GM23338 (cell line): ENCODE data around the gene C11orf54. TPM values are rescaled to one million over a fixed set of nuclear protein-coding genes. Genes with fewer than 3 reads are reported as not detected.

Experiments used
- ATAC-seq: fragments of 200-7000 bp; cut with Tn5 transposase; 3 replicates; pipeline ENCODE4 v1.9.1; 2020
- DNase-seq: peaks from one replicate; pipeline ENCODE4 v3.0.0-alpha.2; 2015; ENCODE audit warnings: low spot score
- H2AFZ ChIP-seq: fragments of 200-600 bp; sonication (generic); 2 replicates; pipeline ENCODE4 v1.8.0; 2016; ENCODE audit warnings: antibody characterized with exemption, mild to moderate bottlenecking, moderate library complexity
- H3F3A ChIP-seq: fragments of 200-600 bp; sonication (generic); replicated peaks from 2 replicates; pipeline ENCODE4 v1.8.0; 2017; ENCODE audit warnings: antibody characterized with exemption, mixed run types, low read depth
- H3K27ac ChIP-seq: fragments of 200-600 bp; sonication (generic); 2 replicates; pipeline ENCODE4 v1.6.1; 2016; ENCODE audit warnings: low read depth
- H3K27me3 ChIP-seq: fragments of 200-600 bp; sonication (generic); 2 replicates; pipeline ENCODE4 v1.8.0; 2016; ENCODE audit warnings: mild to moderate bottlenecking, mixed run types, moderate library complexity; ENCODE audit not compliant: insufficient read depth
- H3K36me3 ChIP-seq: fragments of 200-600 bp; sonication (generic); 2 replicates; pipeline ENCODE4 v1.8.0; 2016; ENCODE audit warnings: mild to moderate bottlenecking; ENCODE audit not compliant: insufficient read depth
- H3K4me1 ChIP-seq: fragments of 200-600 bp; sonication (generic); 2 replicates; pipeline ENCODE4 v1.8.0; 2016; ENCODE audit warnings: mild to moderate bottlenecking, moderate library complexity; ENCODE audit not compliant: insufficient read depth
- H3K4me2 ChIP-seq: fragments of 200-600 bp; sonication (generic); 2 replicates; pipeline ENCODE4 v1.7.1; 2017; ENCODE audit warnings: mixed run types
- H3K4me3 ChIP-seq: fragments of 200-600 bp; sonication (generic); 2 replicates; pipeline ENCODE4 v1.6.1; 2016; ENCODE audit warnings: mixed run types
- H3K79me2 ChIP-seq: fragments of 200-600 bp; sonication (generic); replicated peaks from 2 replicates; pipeline ENCODE4 v1.8.0; 2017; ENCODE audit warnings: mild to moderate bottlenecking; ENCODE audit not compliant: insufficient read depth
- H3K9me2 ChIP-seq: fragments of 200-600 bp; sonication (generic); 2 replicates; pipeline ENCODE4 v1.8.0; 2017; ENCODE audit not compliant: insufficient read depth
- H4K20me1 ChIP-seq: fragments of 200-600 bp; sonication (generic); replicated peaks from 2 replicates; pipeline ENCODE4 v1.8.0; 2017; ENCODE audit warnings: mild to moderate bottlenecking; ENCODE audit not compliant: insufficient read depth
- H3K27ac Mint-ChIP-seq: 2 replicates; pipeline ENCODE4 v1.8.0; 2020; ENCODE audit warnings: inconsistent platforms, mild to moderate bottlenecking, moderate library complexity, mixed read lengths
- H3K27me3 Mint-ChIP-seq: 3 replicates; pipeline ENCODE4 v1.8.0; 2022; ENCODE audit warnings: low read depth, mild to moderate bottlenecking, moderate library complexity, mixed read lengths, inconsistent platforms; ENCODE audit not compliant: insufficient read depth, poor library complexity
- H3K36me3 Mint-ChIP-seq: 3 replicates; pipeline ENCODE4 v1.8.0; 2021; ENCODE audit warnings: low read depth, mild to moderate bottlenecking, inconsistent platforms, moderate library complexity, mixed read lengths
- H3K4me1 Mint-ChIP-seq: 3 replicates; pipeline ENCODE4 v1.8.0; 2020; ENCODE audit warnings: mild to moderate bottlenecking, inconsistent platforms, mixed read lengths
- H3K4me3 Mint-ChIP-seq: 3 replicates; pipeline ENCODE4 v1.8.0; 2021; ENCODE audit warnings: moderate library complexity, mild to moderate bottlenecking, inconsistent platforms, mixed read lengths
- H3K9me3 Mint-ChIP-seq: 3 replicates; pipeline ENCODE4 v1.8.0; 2020; ENCODE audit warnings: moderate library complexity, mild to moderate bottlenecking, inconsistent platforms, mixed read lengths
- CREB1 ChIP-seq: fragments of 250-450 bp; sonication (Bioruptor Pico); IDR thresholded peaks from 2 replicates; pipeline ENCODE4 v1.5.0; 2020; ENCODE audit warnings: low read depth, mild to moderate bottlenecking, moderate library complexity
- ETS1 ChIP-seq: IDR thresholded peaks from 2 replicates; pipeline ENCODE4 v1.6.1; 2016; ENCODE audit warnings: antibody characterized with exemption
- EZH2 ChIP-seq: fragments of 200-600 bp; sonication (generic); IDR thresholded peaks from one replicate; pipeline ENCODE4 v1.8.0; 2017; ENCODE audit warnings: antibody characterized with exemption, mild to moderate bottlenecking, low read depth; ENCODE audit not compliant: unreplicated experiment
- JUNB ChIP-seq: IDR thresholded peaks from one replicate; pipeline ENCODE4 v1.6.1; 2016; ENCODE audit warnings: antibody characterized with exemption; ENCODE audit not compliant: unreplicated experiment
- POLR2AphosphoS5 ChIP-seq: IDR thresholded peaks from 2 replicates; pipeline ENCODE4 v1.6.1; 2016; ENCODE audit warnings: antibody characterized with exemption, low read depth
- REST ChIP-seq: IDR thresholded peaks from one replicate; pipeline ENCODE4 v1.6.1; 2018; ENCODE audit warnings: antibody characterized with exemption; ENCODE audit not compliant: unreplicated experiment
- STAT1 ChIP-seq: IDR thresholded peaks from one replicate; pipeline ENCODE4 v1.6.1; 2016; ENCODE audit warnings: antibody characterized with exemption; ENCODE audit not compliant: unreplicated experiment
- ZNF114 ChIP-seq: fragments of 250-450 bp; sonication (Bioruptor Pico); IDR thresholded peaks from 2 replicates; pipeline ENCODE4 v1.5.0; 2020; ENCODE audit warnings: mild to moderate bottlenecking, moderate library complexity
- ZNF331 ChIP-seq: fragments of 250-450 bp; sonication (Bioruptor Pico); IDR thresholded peaks from 2 replicates; pipeline ENCODE4 v1.5.0; 2020; ENCODE audit warnings: low read depth, mild to moderate bottlenecking, moderate library complexity
- polyA plus RNA-seq: library from polyadenylated mRNA; unstranded; fragments of >200 nt; fragmentation: Nextera tagmentation; extraction: Ambion mirVana; gene quantifications from 2 replicates; pipeline ENCODE4 v1.2.1, GENCODE V29; 2016
- total RNA-seq: library from RNA; depleted of rRNA; stranded (reverse); fragments of >200 nt; shearing (Covaris generic); gene quantifications from 2 replicates; pipeline ENCODE4 v1.2.3, GENCODE V29; 2014

The C11orf54 gene
- total and polyA plus RNA-seq, 2 experiments from 2014 or later = 35.8 to 38.8 TPM

- Mint-ChIP-seq H3K9me3 (no peaks in the 10 kb centered on the region; the same call in 2 of the 3 replicates), H3K4me1 (peaks cover 3% of the 10 kb centered on the region; the same call in 1 of the 3 replicates), H3K27ac (no peak overlapping the region), H3K4me3 (no peak overlapping the region), H3K36me3 (peaks cover 89% of the 10 kb centered on the region), H3K27me3 (peaks cover 12% of the 10 kb centered on the region)
- TF ChIP-seq POLR2AphosphoS5 = peak; percentile 2; the same call in 1 of the 2 replicates
- no peak for TF ChIP-seq EZH2
- Histone ChIP-seq H3K4me1 (no peaks in the 10 kb centered on the region), H2AFZ (no peak overlapping the region), H3K79me2 (peaks cover 10% of the 10 kb centered on the region), H4K20me1 (peaks cover 37% of the 10 kb centered on the region), H3K27me3 (no peaks in the 10 kb centered on the region), H3K9me2 (no peaks in the 10 kb centered on the region), H3K36me3 (peaks cover 65% of the 10 kb centered on the region), H3F3A (peaks cover 73% of the 10 kb centered on the region), H3K27ac (peak overlapping the region; percentile 58), H3K4me3 (no peak overlapping the region), H3K4me2 (no peak overlapping the region)
- no peak for DNase-seq
- no peak for ATAC-seq
These were observed 11.1 kb upstream of the C11orf54 start for GRCh38 chr11:93730108-93731107.

GRCh38 chr11:93732237-93732892 lies 9.1 kb upstream of the C11orf54 start:
- Mint-ChIP-seq H3K4me3 (no peak overlapping the region), H3K9me3 (no peaks in the 10 kb centered on the region; the same call in 2 of the 3 replicates), H3K4me1 (peaks cover 14% of the 10 kb centered on the region; the same call in 2 of the 3 replicates), H3K27ac (no peak overlapping the region), H3K27me3 (peaks cover 12% of the 10 kb centered on the region), H3K36me3 (peaks cover 99% of the 10 kb centered on the region)
- TF ChIP-seq STAT1 (no peak), ZNF114 (CRISPR knock-in tag) (no peak), POLR2AphosphoS5 (no peak), EZH2 (no peak), ZNF331 (CRISPR knock-in tag) (no peak), REST (no peak), ETS1 (no peak), JUNB (no peak), CREB1 (CRISPR knock-in tag) (no peak)
- no peak overlapping the region for H3K4me2 ChIP-seq
- DNase-seq (no peak), ATAC-seq (no peak)
- peak overlapping the region; percentile 37 for H3K27ac ChIP-seq
- no peak overlapping the region for H2AFZ ChIP-seq
- no peaks in the 10 kb centered on the region for H3K27me3 ChIP-seq
- H3K9me2 ChIP-seq = no peaks in the 10 kb centered on the region
- H3K4me1 ChIP-seq = peaks cover 3% of the 10 kb centered on the region; the same call in 1 of the 2 replicates
- H3K36me3 ChIP-seq = peaks cover 80% of the 10 kb centered on the region
- peaks cover 30% of the 10 kb centered on the region for H3K79me2 ChIP-seq
- H4K20me1 ChIP-seq = peaks cover 55% of the 10 kb centered on the region
- H3K4me3 ChIP-seq = no peak overlapping the region
- H3F3A ChIP-seq = peaks cover 86% of the 10 kb centered on the region
